K562 (cell line): ENCODE data around the gene C1orf56. TPM values are rescaled to one million over a fixed set of nuclear protein-coding genes. Genes with fewer than 3 reads are reported as not detected.

ENCODE experiments used
- ATAC-seq: fragments of 200-7000 bp; cut with Tn5 transposase; 3 replicates; pipeline ENCODE4 v1.9.1; 2020; ENCODE audit warnings: moderate library complexity
- BruUV-seq: library from RNA; stranded (reverse); fragments of 400-500 nt; replicated peaks from 2 replicates; lab custom pipeline; 2021; lab: Mats Ljungman, UMichigan
- CTCF ChIA-PET: fragments of 300-600 bp; formaldehyde crosslinking; extraction: SDS; loops from one replicate; lab custom pipeline; 2021; ENCODE audit warnings: low intra/inter-chr PET ratio; lab: Yijun Ruan, JAX
- POLR2A ChIA-PET: fragments of 300-600, 350-650 bp; sonication (Branson Sonifier 250); formaldehyde crosslinking; extraction: SDS; loops from one replicate; lab custom pipeline; 2021; ENCODE audit warnings: antibody characterized with exemption, inconsistent platforms; lab: Yijun Ruan, JAX
- DNase-seq, 4 experiments: peaks; one replicate each; pipeline versions ENCODE4 v3.0.0 to v3.0.0-alpha.2; 2011 to 2018; ENCODE audit warnings: low spot score in 3 of 4, mixed read lengths in 3 of 4; ENCODE audit errors: extremely low read depth in 1 of 4
- FAIRE-seq: peaks from 2 replicates; lab custom pipeline; 2011; peaks lifted over from hg19 to GRCh38; lab: Jason Lieb, UNC
- H2AFZ ChIP-seq: 2 replicates; pipeline ENCODE4 v1.6.0; 2011; ENCODE audit warnings: low read depth, low read length, control low read depth, inconsistent platforms
- H3K27ac ChIP-seq: fragments of 200-600 bp; 3 replicates; pipeline ENCODE4 v1.8.0; 2011; ENCODE audit warnings: low read depth, mild to moderate bottlenecking, control low read depth, inconsistent platforms, low read length, moderate library complexity, mixed read lengths; ENCODE audit errors: extremely low read depth
- H3K27me3 ChIP-seq, 2 experiments: fragments of 300-600 bp in 1 of 2; 2 replicates in 1 of 2; 3 replicates in 1 of 2; pipeline versions ENCODE4 v1.6.0 to v1.8.0; 2011; ENCODE audit warnings: inconsistent platforms in 2 of 2, low read length in 2 of 2, mild to moderate bottlenecking in 1 of 2, mixed read lengths in 1 of 2, moderate library complexity in 1 of 2; ENCODE audit not compliant: control insufficient read depth in 2 of 2, insufficient read depth in 2 of 2
- H3K36me3 ChIP-seq: fragments of 300-600 bp; 3 replicates; pipeline ENCODE4 v1.8.0; 2011; ENCODE audit warnings: mild to moderate bottlenecking, low read length, inconsistent platforms; ENCODE audit not compliant: control insufficient read depth, insufficient read depth
- H3K4me1 ChIP-seq, 2 experiments: fragments of 200-600 bp in 1 of 2; replicated peaks in 1 of 2; 2 replicates in 1 of 2; 3 replicates in 1 of 2; pipeline versions ENCODE4 v1.5.1 to v1.8.0; 2011; ENCODE audit warnings: inconsistent platforms in 2 of 2, low read length in 2 of 2, mild to moderate bottlenecking in 1 of 2, mixed read lengths in 1 of 2, moderate library complexity in 1 of 2; ENCODE audit not compliant: control insufficient read depth in 2 of 2, insufficient read depth in 2 of 2
- H3K4me2 ChIP-seq: 2 replicates; pipeline ENCODE4 v1.6.1; 2011; ENCODE audit warnings: low read length, control low read depth, inconsistent platforms, mixed read lengths; ENCODE audit not compliant: insufficient read depth
- H3K4me3 ChIP-seq: fragments of 200-600 bp; sonication (generic), shearing (Covaris generic); 2 replicates; pipeline ENCODE4 v1.5.1; 2016; ENCODE audit warnings: control low read depth, inconsistent platforms
- H3K79me2 ChIP-seq: fragments of 200-600 bp; 3 replicates; pipeline ENCODE4 v1.8.0; 2011; ENCODE audit warnings: low read length, inconsistent platforms; ENCODE audit not compliant: control insufficient read depth, insufficient read depth
- H3K9ac ChIP-seq, 2 experiments: 2 replicates each; pipeline versions ENCODE4 v1.6.0 to v1.6.1; 2011; ENCODE audit warnings: low read depth in 2 of 2, low read length in 2 of 2, control low read depth in 1 of 2, inconsistent platforms in 1 of 2, mild to moderate bottlenecking in 1 of 2, mixed read lengths in 1 of 2; ENCODE audit not compliant: insufficient read depth in 1 of 2
- H3K9me1 ChIP-seq: one replicate; pipeline ENCODE4 v1.6.0; 2011; ENCODE audit warnings: inconsistent platforms, mild to moderate bottlenecking, low read length, moderate library complexity; ENCODE audit not compliant: control insufficient read depth, insufficient read depth
- H3K9me3 ChIP-seq: replicated peaks from 2 replicates; pipeline ENCODE4 v1.5.1; 2011; ENCODE audit warnings: low read depth, low read length, inconsistent platforms; ENCODE audit not compliant: control insufficient read depth, insufficient read depth
- H4K20me1 ChIP-seq: replicated peaks from 2 replicates; pipeline ENCODE4 v1.6.1; 2011; ENCODE audit warnings: low read length, inconsistent platforms, mixed read lengths; ENCODE audit not compliant: control insufficient read depth, insufficient read depth
- CCNT2 ChIP-seq: IDR thresholded peaks from 2 replicates; pipeline ENCODE4 v1.6.1; 2011; ENCODE audit warnings: borderline replicate concordance, low read depth, mild to moderate bottlenecking, moderate library complexity, mixed read lengths, low read length; ENCODE audit not compliant: insufficient read length; ENCODE audit errors: extremely low read depth
- CHD1 ChIP-seq: fragments of 200-600 bp; sonication (generic); IDR thresholded peaks from one replicate; pipeline ENCODE4 v1.6.1; 2012; ENCODE audit warnings: mild to moderate bottlenecking, moderate library complexity, low read length, inconsistent platforms
- ELF1 ChIP-seq: fragments of 200-800 bp; sonication (Bioruptor generic); IDR thresholded peaks from 2 replicates; pipeline ENCODE4 v1.6.1; 2016; ENCODE audit warnings: missing genetic modification characterization, missing compliant biosample characterization
- GABPB1 ChIP-seq: sonication (generic); formaldehyde crosslinking; IDR thresholded peaks from 2 replicates; pipeline ENCODE4 v1.8.0; 2022; ENCODE audit warnings: mild to moderate bottlenecking, missing genetic modification reagents
- HDGF ChIP-seq: fragments of 450-650 bp; IDR thresholded peaks from 2 replicates; pipeline ENCODE4 v1.6.1; 2016
- KLF16 ChIP-seq: IDR thresholded peaks from 2 replicates; pipeline ENCODE4 v1.6.1; 2016; ENCODE audit warnings: antibody characterized with exemption
- RBFOX2 ChIP-seq: fragments of 200-400 bp; formaldehyde crosslinking; IDR thresholded peaks from 2 replicates; pipeline ENCODE4 v1.6.1; 2017; ENCODE audit warnings: low read depth, mild to moderate bottlenecking, low read length, moderate library complexity
- RBM15 ChIP-seq: fragments of 200-400 bp; formaldehyde crosslinking; IDR thresholded peaks from 2 replicates; pipeline ENCODE4 v1.6.1; 2018; ENCODE audit warnings: mild to moderate bottlenecking, low read length, moderate library complexity; ENCODE audit not compliant: insufficient read depth
- SAFB ChIP-seq: fragments of 200-400 bp; formaldehyde crosslinking; IDR thresholded peaks from 2 replicates; pipeline ENCODE4 v1.6.1; 2017; ENCODE audit warnings: low read depth, low read length, borderline replicate concordance
- ZNF274 ChIP-seq: IDR thresholded peaks from 2 replicates; pipeline ENCODE4 v1.6.1; 2011; ENCODE audit warnings: low read depth, mild to moderate bottlenecking, low read length, moderate library complexity, borderline replicate concordance
- ZNF77 ChIP-seq: fragments of 250-450 bp; sonication (Bioruptor Pico); IDR thresholded peaks from 2 replicates; pipeline ENCODE4 v1.5.0; 2020
- WGBS: fragments of 100-300 bp; shearing (Covaris generic); methylation state at CpG from one replicate; pipeline ENCODE4 v1.1.6; 2016; ENCODE audit warnings: low coverage, mixed read lengths; ENCODE audit not compliant: insufficient coverage; ENCODE audit errors: missing lambda C conversion rate; 5-methylcytosine and 5-hydroxymethylcytosine counted together
- in situ Hi-C: fragments of 300-500 bp; cut with MboI; formaldehyde crosslinking; loops from 4 replicates; pipeline ENCODE4 v1.15.0; 2018; ENCODE audit warnings: inconsistent platforms, mixed read lengths
- intact Hi-C: fragments of 100-400 bp; cut with micrococcal nuclease; formaldehyde crosslinking; loops from 2 replicates; pipeline ENCODE4 v1.14.2; 2022
- polyA plus RNA-seq, 8 experiments: library from polyadenylated mRNA; depleted of rRNA in 4 of 8; stranded (reverse) in 5 of 8; unstranded in 3 of 8; fragments of >200 nt; fragmentation: Nextera tagmentation in 2 of 8; fragmentation: Illumina TruSeq in 1 of 8; extraction: Ambion mirVana in 2 of 8; extraction: Trizol in 1 of 8; gene quantifications; 2 replicates each; pipeline versions ENCODE4 v1.2.1 to v1.2.3, GENCODE V29; 2011 to 2014; ENCODE audit warnings: inconsistent platforms in 1 of 8, missing spikeins in 1 of 8
- total RNA-seq, 7 experiments: library from RNA; depleted of rRNA in 6 of 7; stranded (reverse); fragments of >200 nt in 6 of 7; fragmentation: Illumina TruSeq in 2 of 7; extraction: Trizol in 2 of 7; gene quantifications; 2 replicates each; pipeline versions ENCODE4 v1.2.1 to v1.2.3, GENCODE V29; 2011 to 2021; ENCODE audit warnings: low replicate concordance in 1 of 7
- TF ChIP-seq, protein P1 (sequence below): fragments of 250-450 bp; sonication (Bioruptor Pico); IDR thresholded peaks from 2 replicates; pipeline ENCODE4 v1.8.0; 2021; ENCODE audit warnings: borderline replicate concordance, mild to moderate bottlenecking, moderate library complexity; ENCODE audit not compliant: poor library complexity, severe bottlenecking
- TF ChIP-seq, protein P2 (sequence below), 3 experiments: fragments of 200-800 bp in 1 of 3; sonication (Bioruptor generic) in 1 of 3; sonication (generic) in 1 of 3; formaldehyde crosslinking in 1 of 3; IDR thresholded peaks; 2 replicates each; pipeline versions ENCODE4 v1.6.1 to v1.8.0; 2016 to 2022; ENCODE audit warnings: mild to moderate bottlenecking in 2 of 3, missing compliant biosample characterization in 2 of 3, missing genetic modification characterization in 2 of 3, missing genetic modification reagents in 1 of 3
- TF ChIP-seq, protein P3 (sequence below): sonication (generic); formaldehyde crosslinking; IDR thresholded peaks from 2 replicates; pipeline ENCODE4 v1.8.1; 2023; ENCODE audit warnings: missing genetic modification reagents, mild to moderate bottlenecking, borderline replicate concordance

The C1orf56 gene
- total and polyA plus RNA-seq, 9 of the 15 experiments (the other 6 are each of a cell fraction or from before 2014, with no cell fraction given): 0.18 to 15.7 (median 1.1) TPM

DNA sequence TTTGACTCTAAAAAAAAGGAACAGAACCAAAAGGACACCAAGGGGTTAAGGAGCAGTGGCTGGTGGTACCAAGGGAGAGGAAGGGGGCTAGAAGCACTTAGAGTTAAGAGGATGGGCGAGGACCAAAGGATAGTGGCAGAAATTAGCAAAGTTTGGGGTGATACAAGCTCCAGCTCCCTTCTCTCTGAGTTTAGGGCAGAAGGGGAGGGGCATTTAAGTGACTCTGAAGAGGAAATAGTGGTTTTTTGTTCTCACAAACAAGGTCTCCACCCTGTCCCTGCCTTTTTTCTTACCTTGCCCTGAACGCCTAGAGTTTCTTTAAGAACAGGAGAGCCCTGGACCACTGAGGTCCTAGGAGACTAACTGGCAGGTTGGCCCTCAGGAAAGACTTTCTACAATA, 8.6 kb downstream of the C1orf56 start (continued):
- TF ChIP-seq KLF16 (no peak), ZNF77 (no peak), HDGF (0 out of 2 replicates have a peak, but pooled peaks have one; percentile 28), SAFB (no peak), RBM15 (no peak)
- TF ChIP-seq, protein P1, sequence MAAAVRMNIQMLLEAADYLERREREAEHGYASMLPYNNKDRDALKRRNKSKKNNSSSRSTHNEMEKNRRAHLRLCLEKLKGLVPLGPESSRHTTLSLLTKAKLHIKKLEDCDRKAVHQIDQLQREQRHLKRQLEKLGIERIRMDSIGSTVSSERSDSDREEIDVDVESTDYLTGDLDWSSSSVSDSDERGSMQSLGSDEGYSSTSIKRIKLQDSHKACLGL (CRISPR knock-in tag): no peak

DNA sequence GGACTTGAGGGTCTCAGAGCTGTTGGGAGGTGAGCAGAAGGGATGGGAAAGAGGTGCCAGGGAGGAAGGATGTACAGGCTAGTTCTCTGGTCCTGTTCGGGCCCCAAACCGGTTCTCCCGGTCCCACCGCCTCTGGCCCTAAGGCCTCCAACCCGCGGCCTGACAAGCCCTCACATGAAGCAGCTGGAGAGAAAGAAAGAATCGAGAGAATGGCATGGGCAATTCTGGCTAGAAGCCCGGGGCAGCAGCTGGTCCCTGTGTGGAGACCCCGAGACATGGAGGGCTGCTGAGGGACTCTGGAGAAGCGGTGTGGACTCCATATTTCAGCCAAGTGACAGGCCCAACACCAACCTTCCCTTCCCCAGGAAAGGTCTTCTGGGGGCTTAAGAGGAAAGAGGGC, 11.1 kb downstream of the C1orf56 start:
- Histone ChIP-seq H3K9me1 (peaks cover 2% of the 10 kb centered on the region), H3K9me3 (no peaks in the 10 kb centered on the region), H3K4me2 (peak overlapping the region; percentile 96), H4K20me1 (0 out of 2 replicates have a peak, but pooled peaks cover 3% of the 10 kb centered on the region), H2AFZ (no peak overlapping the region), H3K9ac (peak overlapping the region; percentile 92 to 97), H3K36me3 (peaks cover 54% of the 10 kb centered on the region), H3K27me3 (no peaks in the 10 kb centered on the region), H3K79me2 (peaks cover 95% of the 10 kb centered on the region), H3K4me1 (peaks cover 43 to 47% of the 10 kb centered on the region in 2 experiments), H3K4me3 (peak overlapping the region; percentile 95), H3K27ac (peak overlapping the region; percentile 91)
- ChIA-PET CTCF (interaction anchor here (0.9 kb wide), 1 partner anchor 12 kb away, joined by 4 read pairs; the partner anchor contains the start of gene GABPB2), POLR2A (interaction anchor here (0.6 to 4.4 kb wide), 9 partner anchors 9 to 522 kb away, joined by 3 to 19 read pairs (median 4); partner anchors contain the start of gene C1orf56)
- TF ChIP-seq, protein P2, sequence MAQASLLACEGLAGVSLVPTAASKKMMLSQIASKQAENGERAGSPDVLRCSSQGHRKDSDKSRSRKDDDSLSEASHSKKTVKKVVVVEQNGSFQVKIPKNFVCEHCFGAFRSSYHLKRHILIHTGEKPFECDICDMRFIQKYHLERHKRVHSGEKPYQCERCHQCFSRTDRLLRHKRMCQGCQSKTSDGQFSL (CRISPR knock-in tag; IDR thresholded peaks at IDR 0.05): no peak
- TF ChIP-seq, protein P2 (tag; IDR thresholded peaks at IDR 0.05): no peak
- TF ChIP-seq RBFOX2 (peak; percentile 38; the same call in 1 of the 2 replicates), CCNT2 (no peak), ZNF274 (0 out of 2 replicates have a peak, but pooled peaks have one; percentile 20), ELF1 (tag) (0 out of 2 replicates have a peak, but pooled peaks have one; percentile 1), GABPB1 (CRISPR knock-in tag) (peak; percentile 0; the same call in 1 of the 2 replicates), CHD1 (peak; percentile 21)
- TF ChIP-seq, protein P3, sequence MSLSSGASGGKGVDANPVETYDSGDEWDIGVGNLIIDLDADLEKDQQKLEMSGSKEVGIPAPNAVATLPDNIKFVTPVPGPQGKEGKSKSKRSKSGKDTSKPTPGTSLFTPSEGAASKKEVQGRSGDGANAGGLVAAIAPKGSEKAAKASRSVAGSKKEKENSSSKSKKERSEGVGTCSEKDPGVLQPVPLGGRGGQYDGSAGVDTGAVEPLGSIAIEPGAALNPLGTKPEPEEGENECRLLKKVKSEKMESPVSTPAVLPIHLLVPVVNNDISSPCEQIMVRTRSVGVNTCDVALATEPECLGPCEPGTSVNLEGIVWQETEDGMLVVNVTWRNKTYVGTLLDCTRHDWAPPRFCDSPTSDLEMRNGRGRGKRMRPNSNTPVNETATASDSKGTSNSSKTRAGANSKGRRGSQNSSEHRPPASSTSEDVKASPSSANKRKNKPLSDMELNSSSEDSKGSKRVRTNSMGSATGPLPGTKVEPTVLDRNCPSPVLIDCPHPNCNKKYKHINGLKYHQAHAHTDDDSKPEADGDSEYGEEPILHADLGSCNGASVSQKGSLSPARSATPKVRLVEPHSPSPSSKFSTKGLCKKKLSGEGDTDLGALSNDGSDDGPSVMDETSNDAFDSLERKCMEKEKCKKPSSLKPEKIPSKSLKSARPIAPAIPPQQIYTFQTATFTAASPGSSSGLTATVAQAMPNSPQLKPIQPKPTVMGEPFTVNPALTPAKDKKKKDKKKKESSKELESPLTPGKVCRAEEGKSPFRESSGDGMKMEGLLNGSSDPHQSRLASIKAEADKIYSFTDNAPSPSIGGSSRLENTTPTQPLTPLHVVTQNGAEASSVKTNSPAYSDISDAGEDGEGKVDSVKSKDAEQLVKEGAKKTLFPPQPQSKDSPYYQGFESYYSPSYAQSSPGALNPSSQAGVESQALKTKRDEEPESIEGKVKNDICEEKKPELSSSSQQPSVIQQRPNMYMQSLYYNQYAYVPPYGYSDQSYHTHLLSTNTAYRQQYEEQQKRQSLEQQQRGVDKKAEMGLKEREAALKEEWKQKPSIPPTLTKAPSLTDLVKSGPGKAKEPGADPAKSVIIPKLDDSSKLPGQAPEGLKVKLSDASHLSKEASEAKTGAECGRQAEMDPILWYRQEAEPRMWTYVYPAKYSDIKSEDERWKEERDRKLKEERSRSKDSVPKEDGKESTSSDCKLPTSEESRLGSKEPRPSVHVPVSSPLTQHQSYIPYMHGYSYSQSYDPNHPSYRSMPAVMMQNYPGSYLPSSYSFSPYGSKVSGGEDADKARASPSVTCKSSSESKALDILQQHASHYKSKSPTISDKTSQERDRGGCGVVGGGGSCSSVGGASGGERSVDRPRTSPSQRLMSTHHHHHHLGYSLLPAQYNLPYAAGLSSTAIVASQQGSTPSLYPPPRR (CRISPR knock-in tag): 0 out of 2 replicates have a peak, but pooled peaks have one; percentile 14
- in situ Hi-C loops (no loop called here), intact Hi-C loops (loop anchor here (5.0 kb wide), 2 partner anchors 36 to 51 kb away; partner anchors contain the start of genes MINDY1 and PRUNE1)
- ATAC-seq (no peak), DNase-seq (no peak), FAIRE-seq (no peak)
- BruUV-seq: TSS peak; percentile 53
- WGBS: 1% methylated on average over 10 of the region's 10 CpGs
